DOHH2 (cell line): Measurements from ENCODE around the gene PILRA.

ENCODE experiments used
- EZH2phosphoT487 ChIP-seq: fragments of 200-600 bp; sonication (generic); IDR thresholded peaks from 2 replicates; pipeline ENCODE4 v1.6.1; 2017; ENCODE audit warnings: borderline replicate concordance, mild to moderate bottlenecking, antibody characterized with exemption, low read length, moderate library complexity, mixed read lengths
- TF ChIP-seq, protein P1 (sequence below): fragments of 200-600 bp; sonication (generic); IDR thresholded peaks from one replicate; pipeline ENCODE4 v1.5.1; 2014; ENCODE audit warnings: antibody characterized with exemption, mild to moderate bottlenecking, low read depth, low read length; ENCODE audit not compliant: poor library complexity, severe bottlenecking

- TF ChIP-seq, protein P1, sequence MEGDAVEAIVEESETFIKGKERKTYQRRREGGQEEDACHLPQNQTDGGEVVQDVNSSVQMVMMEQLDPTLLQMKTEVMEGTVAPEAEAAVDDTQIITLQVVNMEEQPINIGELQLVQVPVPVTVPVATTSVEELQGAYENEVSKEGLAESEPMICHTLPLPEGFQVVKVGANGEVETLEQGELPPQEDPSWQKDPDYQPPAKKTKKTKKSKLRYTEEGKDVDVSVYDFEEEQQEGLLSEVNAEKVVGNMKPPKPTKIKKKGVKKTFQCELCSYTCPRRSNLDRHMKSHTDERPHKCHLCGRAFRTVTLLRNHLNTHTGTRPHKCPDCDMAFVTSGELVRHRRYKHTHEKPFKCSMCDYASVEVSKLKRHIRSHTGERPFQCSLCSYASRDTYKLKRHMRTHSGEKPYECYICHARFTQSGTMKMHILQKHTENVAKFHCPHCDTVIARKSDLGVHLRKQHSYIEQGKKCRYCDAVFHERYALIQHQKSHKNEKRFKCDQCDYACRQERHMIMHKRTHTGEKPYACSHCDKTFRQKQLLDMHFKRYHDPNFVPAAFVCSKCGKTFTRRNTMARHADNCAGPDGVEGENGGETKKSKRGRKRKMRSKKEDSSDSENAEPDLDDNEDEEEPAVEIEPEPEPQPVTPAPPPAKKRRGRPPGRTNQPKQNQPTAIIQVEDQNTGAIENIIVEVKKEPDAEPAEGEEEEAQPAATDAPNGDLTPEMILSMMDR: no peak
- TF ChIP-seq EZH2phosphoT487: no peak
These were observed 61.2 kb downstream of the PILRA start for GRCh38 chr7:100434297-100435144.
